ENCODE results near the gene LRMDA.

DNA sequence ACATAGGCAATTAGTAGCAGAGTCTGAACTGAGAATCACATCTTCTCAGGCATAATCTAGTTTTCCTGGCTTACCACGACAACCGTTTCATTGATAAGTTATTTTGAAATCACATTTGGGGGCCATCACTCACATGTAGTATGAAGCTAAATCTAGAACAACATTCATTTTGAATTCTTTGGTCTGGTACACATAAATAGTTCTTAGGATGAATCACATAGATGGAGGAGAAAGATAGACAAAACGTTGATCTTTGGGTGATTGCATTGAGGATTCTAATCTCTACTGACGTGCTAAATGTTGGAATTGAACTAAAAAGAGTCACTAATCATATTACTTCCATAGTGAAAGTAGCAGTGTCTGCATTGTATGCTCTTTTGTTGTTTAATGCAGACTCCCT lies 1022.6 kb downstream of the LRMDA start:
- no peak for TF ChIP-seq RFX5 (IDR thresholded peaks at IDR 0.05)
- no peak for TF ChIP-seq JUNB (IDR thresholded peaks at IDR 0.05)
- TF ChIP-seq KDM1A (IDR thresholded peaks at IDR 0.05; ENCODE audit: low read depth), result no peak
- TF ChIP-seq, protein P1, sequence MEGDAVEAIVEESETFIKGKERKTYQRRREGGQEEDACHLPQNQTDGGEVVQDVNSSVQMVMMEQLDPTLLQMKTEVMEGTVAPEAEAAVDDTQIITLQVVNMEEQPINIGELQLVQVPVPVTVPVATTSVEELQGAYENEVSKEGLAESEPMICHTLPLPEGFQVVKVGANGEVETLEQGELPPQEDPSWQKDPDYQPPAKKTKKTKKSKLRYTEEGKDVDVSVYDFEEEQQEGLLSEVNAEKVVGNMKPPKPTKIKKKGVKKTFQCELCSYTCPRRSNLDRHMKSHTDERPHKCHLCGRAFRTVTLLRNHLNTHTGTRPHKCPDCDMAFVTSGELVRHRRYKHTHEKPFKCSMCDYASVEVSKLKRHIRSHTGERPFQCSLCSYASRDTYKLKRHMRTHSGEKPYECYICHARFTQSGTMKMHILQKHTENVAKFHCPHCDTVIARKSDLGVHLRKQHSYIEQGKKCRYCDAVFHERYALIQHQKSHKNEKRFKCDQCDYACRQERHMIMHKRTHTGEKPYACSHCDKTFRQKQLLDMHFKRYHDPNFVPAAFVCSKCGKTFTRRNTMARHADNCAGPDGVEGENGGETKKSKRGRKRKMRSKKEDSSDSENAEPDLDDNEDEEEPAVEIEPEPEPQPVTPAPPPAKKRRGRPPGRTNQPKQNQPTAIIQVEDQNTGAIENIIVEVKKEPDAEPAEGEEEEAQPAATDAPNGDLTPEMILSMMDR (IDR thresholded peaks at IDR 0.05), result no peak
- TF ChIP-seq, protein P2, sequence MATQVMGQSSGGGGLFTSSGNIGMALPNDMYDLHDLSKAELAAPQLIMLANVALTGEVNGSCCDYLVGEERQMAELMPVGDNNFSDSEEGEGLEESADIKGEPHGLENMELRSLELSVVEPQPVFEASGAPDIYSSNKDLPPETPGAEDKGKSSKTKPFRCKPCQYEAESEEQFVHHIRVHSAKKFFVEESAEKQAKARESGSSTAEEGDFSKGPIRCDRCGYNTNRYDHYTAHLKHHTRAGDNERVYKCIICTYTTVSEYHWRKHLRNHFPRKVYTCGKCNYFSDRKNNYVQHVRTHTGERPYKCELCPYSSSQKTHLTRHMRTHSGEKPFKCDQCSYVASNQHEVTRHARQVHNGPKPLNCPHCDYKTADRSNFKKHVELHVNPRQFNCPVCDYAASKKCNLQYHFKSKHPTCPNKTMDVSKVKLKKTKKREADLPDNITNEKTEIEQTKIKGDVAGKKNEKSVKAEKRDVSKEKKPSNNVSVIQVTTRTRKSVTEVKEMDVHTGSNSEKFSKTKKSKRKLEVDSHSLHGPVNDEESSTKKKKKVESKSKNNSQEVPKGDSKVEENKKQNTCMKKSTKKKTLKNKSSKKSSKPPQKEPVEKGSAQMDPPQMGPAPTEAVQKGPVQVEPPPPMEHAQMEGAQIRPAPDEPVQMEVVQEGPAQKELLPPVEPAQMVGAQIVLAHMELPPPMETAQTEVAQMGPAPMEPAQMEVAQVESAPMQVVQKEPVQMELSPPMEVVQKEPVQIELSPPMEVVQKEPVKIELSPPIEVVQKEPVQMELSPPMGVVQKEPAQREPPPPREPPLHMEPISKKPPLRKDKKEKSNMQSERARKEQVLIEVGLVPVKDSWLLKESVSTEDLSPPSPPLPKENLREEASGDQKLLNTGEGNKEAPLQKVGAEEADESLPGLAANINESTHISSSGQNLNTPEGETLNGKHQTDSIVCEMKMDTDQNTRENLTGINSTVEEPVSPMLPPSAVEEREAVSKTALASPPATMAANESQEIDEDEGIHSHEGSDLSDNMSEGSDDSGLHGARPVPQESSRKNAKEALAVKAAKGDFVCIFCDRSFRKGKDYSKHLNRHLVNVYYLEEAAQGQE (IDR thresholded peaks at IDR 0.05), result no peak
- no peak for TF ChIP-seq JUN (IDR thresholded peaks at IDR 0.05)
- no peak for TF ChIP-seq CEBPB (IDR thresholded peaks at IDR 0.05)
- no peak for TF ChIP-seq HDAC2 (IDR thresholded peaks at IDR 0.05)
- TF ChIP-seq ZFP36 (IDR thresholded peaks at IDR 0.05; ENCODE audit: borderline replicate concordance, partially characterized antibody), result no peak

Measured in A549 (cell line).